Right forelimb (tissue), 1 donor: ENCODE measurements around the gene NEK1.
A peak's percentile ranks its signal among the peaks of the same experiment; 100 is the strongest.
"Not testable (repeated sequence)": the region's sequence is repeated elsewhere in the genome, so short reads cannot be mapped to it uniquely, and the experiment has no call there.

Source experiments
- DNase-seq: peaks from one replicate; pipeline ENCODE4 v3.0.0-alpha.2; 2018

NEK1 gene

GRCh38 chr4:169594560-169595195 lies 17.7 kb downstream of the NEK1 start:
- DNase-seq: no peak

GRCh38 chr4:169593050-169593560 lies 19.3 kb downstream of the NEK1 start:
- DNase-seq: no peak

GRCh38 chr4:169583563-169583962 lies 28.8 kb downstream of the NEK1 start:
- no peak for DNase-seq

GRCh38 chr4:169582706-169583105 lies 29.7 kb downstream of the NEK1 start:
- DNase-seq: no peak

GRCh38 chr4:169582203-169582602 lies 30.2 kb downstream of the NEK1 start:
- no peak for DNase-seq

GRCh38 chr4:169573889-169574288 lies 38.5 kb downstream of the NEK1 start:
- DNase-seq: no peak

GRCh38 chr4:169571435-169571834 lies 40.9 kb downstream of the NEK1 start:
- DNase-seq: no peak

- not testable (repeated sequence) for DNase-seq
These were observed 41.4 kb downstream of the NEK1 start for GRCh38 chr4:169571012-169571411.

- DNase-seq: not testable (repeated sequence)
These were observed 42.1 kb downstream of the NEK1 start for GRCh38 chr4:169570266-169570665.

- DNase-seq: not testable (repeated sequence)
These were observed 43.2 kb downstream of the NEK1 start for GRCh38 chr4:169569188-169569587.

GRCh38 chr4:169567916-169568315 lies 44.5 kb downstream of the NEK1 start:
- DNase-seq: no peak

GRCh38 chr4:169566021-169566818 lies 46.2 kb downstream of the NEK1 start:
- DNase-seq: peak; percentile 46

- DNase-seq: no peak
These were observed 46.8 kb downstream of the NEK1 start for GRCh38 chr4:169565606-169566005.

GRCh38 chr4:169557061-169557636 lies 55.2 kb downstream of the NEK1 start:
- no peak for DNase-seq

- not testable (repeated sequence) for DNase-seq
These were observed 65.8 kb downstream of the NEK1 start for GRCh38 chr4:169546548-169546947.

GRCh38 chr4:169540774-169541173 lies 71.6 kb downstream of the NEK1 start:
- no peak for DNase-seq

GRCh38 chr4:169530048-169530447 lies 82.3 kb downstream of the NEK1 start:
- no peak for DNase-seq

GRCh38 chr4:169523796-169524195 lies 88.6 kb downstream of the NEK1 start:
- no peak for DNase-seq

GRCh38 chr4:169510617-169511016 lies 101.8 kb downstream of the NEK1 start:
- no peak for DNase-seq

GRCh38 chr4:169506903-169507302 lies 105.5 kb downstream of the NEK1 start:
- DNase-seq: no peak

GRCh38 chr4:169499907-169500306 lies 112.5 kb downstream of the NEK1 start:
- not testable (repeated sequence) for DNase-seq

GRCh38 chr4:169494234-169494633 lies 118.1 kb downstream of the NEK1 start:
- DNase-seq: not testable (repeated sequence)

GRCh38 chr4:169493164-169493524 lies 119.2 kb downstream of the NEK1 start:
- no peak for DNase-seq
